ENCODE results near the gene AFF2.

Gene AFF2

DNA sequence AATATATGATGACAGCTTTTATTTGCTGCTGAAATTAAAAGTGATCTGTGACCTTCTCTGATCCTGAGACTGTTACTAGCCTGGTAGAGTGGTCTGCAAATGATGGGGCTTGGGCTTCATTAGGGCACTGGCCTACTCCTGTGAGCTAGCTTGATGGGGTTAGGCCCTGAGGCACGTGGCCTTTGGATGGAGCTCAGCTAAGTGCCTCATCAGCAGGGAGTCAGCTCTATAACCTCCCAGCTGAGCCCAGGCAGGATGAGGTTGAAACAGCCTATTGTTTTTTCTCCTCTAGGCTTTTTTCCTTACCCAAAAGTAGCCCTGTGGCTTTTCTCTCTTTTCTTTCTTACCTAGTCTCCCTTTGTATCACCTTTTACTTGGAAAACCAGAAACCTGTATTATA lies 92.2 kb downstream of the AFF2 start:
- no peak for DNase-seq

- DNase-seq: no peak
Observed at GRCh38 chrX:148593146-148593545, 92.7 kb downstream of the AFF2 start.

DNA sequence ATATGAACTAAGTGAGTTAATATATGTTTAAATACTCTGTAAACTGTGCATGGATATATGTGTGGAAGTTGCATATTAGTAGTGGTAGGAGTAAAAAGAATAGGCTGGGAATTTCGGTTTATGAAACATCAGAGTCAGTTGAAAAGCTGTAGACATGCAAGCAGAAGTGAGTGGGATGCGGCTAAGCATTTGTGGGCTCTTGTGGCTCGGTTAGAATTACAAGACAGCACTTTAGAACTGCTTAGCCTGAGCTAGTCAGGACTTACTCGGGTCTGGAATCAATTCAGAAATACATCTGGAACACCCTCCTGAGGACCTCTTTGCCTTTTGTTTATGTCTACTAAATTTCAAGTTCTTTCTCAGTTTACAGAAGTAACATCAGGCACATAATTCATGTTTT lies 93.6 kb downstream of the AFF2 start:
- no peak for DNase-seq

DNA sequence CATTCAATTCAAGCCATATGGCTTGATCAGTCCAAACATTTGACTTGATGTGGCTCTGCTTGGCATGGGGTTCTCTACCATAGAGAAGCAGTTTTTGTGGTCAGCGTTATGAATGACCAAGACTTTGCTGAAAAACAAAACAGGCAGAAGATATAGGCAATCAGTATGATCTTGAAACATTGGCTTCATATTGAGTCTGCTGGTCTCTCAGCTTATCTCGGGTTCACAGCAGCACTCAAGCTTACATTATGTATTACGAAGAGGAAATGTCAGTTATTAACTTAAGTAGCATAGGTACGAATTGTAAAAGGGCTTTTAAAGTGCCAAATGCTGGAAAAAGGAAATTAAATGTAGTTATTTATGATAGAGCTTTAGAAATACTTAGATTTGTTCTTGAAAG lies 99.0 kb downstream of the AFF2 start:
- DNase-seq: no peak

GRCh38 chrX:148600131-148600530 lies 99.7 kb downstream of the AFF2 start:
- no peak for DNase-seq

- no peak for DNase-seq
Observed at GRCh38 chrX:148600581-148600980, 100.2 kb downstream of the AFF2 start.

GRCh38 chrX:148601034-148601433 lies 100.6 kb downstream of the AFF2 start:
- no peak for DNase-seq

- DNase-seq: no peak
Observed at GRCh38 chrX:148609515-148610327, 109.3 kb downstream of the AFF2 start.

DNA sequence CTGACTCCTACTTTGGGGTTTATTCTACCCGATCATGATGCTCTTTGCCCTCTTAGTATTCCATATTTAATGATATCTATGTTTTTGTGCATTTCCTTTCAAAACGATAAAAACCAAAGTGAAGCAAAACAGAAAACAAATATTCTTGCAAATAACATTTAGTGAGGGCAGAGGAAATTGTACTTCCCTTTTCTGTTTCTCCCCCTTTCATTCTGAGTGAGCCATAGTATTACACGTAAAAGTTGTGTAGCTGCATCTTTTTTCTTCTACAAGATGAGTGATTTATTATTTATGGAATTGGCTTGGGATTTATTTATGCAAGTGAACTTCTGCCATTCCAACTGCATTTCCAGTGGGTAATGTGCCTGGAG lies 109.9 kb downstream of the AFF2 start:
- DNase-seq: no peak

DNA sequence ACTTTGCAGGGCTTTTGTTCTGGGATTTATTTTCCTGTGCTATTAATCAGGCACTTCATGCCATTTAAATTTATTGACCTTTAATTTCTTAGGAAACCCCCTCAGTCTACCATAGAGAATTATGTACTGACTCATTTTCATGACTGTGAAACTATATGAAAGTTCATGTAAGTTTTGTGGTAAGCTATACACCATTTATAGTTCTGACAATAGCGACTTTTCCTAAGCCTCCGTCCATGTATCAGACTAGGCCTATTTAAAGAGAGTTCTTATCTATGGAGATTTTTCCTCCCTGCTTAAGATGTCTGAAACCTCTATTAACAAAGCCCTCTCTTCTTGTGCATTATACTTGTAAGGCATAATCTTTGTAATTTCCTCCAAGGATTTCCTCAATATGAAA lies 111.6 kb downstream of the AFF2 start:
- DNase-seq: no peak

DNA sequence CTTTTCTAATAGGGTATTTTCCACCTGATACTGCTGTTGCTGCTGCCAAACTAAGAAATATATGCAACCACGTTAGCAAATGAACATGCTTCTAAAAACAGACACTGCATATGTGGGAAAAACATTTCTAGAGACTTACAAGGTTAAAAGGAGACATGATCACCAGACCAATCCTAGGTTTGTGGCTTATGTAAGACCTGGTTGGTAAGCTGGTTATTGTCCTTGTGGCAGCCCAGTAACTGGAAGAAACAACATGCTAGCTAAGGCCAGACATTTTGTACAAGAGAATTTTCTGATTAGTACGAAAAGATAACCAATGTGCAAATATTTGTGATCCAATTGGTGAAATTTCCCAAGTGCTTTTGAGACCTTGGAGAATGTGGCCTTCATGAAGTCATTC lies 112.0 kb downstream of the AFF2 start:
- DNase-seq: no peak

DNA sequence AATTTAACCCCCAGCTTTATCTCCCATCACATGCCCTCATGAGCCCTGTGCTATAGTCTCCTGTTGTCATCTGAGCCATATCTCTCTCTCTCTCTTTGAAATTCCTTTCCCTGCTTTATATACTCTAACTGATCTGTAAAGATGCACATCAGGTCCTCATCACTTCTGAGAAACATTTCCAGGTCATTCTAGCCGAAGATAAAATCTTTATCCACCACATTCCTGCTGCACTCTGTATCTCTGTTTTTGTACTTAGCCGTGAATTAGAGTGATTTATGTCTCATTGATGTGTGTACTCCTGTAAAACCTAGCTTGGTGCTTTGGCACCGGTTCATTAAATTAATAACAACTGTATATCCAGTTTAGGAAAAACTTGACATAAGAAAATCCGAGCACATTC lies 113.2 kb downstream of the AFF2 start:
- DNase-seq: no peak

- DNase-seq: no peak
Observed at GRCh38 chrX:148615491-148615890, 115.1 kb downstream of the AFF2 start.

DNA sequence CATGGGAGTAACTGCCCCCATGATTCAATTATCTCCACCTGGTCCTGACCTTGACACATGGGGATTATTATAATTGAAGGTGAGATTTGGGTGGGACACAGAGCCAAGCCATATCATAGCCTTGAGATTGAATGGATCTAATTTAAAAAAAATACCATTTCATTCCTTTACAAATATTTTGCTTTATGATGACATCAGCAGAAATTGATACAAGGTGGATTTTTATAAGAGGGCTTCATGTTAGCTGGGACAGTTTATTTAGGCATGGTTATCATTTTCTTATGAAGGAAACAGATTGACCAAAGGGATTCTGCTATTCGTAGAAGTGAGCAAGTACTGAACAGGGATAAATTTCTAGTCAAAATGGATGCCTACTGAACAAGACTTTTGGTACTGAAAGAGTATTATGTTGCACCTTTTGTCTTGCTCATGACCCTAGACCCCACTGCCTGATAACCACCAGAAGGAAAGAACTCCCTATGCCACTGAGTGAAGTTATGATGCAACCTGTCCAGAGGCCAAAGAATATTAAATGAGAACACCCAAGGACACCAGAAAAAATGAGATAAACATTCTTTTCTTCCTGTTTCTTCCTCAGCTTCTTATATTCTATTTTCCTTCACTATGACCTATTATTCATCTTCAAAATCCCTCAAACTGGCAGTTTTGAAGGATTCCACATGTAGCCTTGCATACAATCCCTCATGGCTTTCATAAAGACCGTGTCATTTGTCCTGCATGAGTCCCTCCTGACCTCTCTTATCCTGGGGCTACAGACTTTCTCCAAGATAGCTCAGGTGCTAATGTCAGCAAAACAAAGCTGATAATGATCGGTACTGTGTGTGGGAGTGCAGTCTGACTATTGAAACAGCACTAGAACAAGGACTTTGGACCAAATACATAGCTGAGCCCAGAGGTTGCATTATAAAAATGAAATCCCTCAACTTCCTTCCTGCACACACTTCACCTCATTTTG lies 118.3 kb downstream of the AFF2 start:
- no peak for DNase-seq

GRCh38 chrX:148620023-148620422 lies 119.6 kb downstream of the AFF2 start:
- no peak for DNase-seq

DNA sequence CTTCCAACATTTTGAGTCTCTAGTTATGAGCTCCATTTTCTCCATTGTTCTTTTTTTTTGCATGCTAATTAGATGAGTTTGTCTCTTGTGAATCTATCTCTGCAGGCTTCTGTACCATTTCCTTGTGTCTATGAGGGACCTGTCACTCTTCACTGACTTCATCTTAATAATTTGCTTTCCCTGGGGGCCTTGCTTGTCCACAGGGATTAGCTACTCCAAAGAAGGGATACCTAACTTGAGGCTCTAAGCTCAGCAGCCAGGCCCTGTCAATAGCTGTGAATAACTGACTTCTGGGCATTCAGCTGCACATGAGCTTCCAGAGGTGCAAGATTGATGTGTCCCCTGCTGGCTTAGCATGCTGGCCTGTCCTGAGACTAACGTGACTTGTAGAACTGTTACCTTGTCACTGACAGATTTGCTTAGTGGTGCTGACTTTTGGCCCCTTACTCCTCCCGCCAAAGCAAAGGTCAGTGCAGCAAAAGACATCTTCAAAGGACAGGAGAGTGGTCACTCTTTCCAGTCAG lies 124.6 kb downstream of the AFF2 start:
- DNase-seq: no peak

- no peak for DNase-seq
Observed at GRCh38 chrX:148628621-148629020, 128.2 kb downstream of the AFF2 start.

DNA sequence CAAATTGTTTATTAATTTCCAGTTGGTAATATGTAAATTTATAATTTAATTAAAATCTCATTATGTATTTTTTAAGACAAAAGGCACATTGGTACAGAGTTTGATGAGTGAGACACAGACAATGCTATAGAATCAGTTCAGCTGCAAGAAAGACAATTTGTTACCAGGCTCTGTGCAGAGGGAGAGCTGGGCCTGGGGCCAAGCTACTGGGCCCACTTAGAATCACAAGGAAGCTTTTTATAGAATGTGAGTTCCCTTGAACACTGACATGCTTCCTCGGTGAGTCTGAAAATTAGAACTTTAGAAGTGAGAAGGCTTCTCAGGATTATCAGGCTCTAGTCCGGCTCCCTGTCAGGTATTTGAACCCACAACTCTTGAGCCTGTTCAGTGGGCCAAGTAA lies 129.0 kb downstream of the AFF2 start:
- DNase-seq: no peak

DNA sequence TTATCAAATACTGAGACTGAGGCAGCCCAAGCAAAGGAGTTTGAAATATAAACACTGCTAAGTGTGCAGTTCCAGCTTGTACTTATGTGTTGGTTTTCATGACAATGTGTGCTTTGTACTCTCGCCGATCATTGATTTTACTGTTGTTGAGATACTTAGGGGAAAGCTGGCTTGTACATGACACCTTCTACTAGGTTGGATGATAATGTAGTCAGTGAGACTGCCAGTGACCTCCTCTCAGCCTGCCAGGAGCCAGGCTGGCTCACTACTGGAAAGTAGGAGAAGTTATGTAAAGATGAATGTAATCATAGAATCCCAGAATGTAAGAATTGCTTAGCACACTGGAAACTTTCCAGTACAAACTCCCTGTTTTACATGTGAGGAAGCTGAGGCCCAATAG lies 132.0 kb downstream of the AFF2 start:
- no peak for DNase-seq

DNA sequence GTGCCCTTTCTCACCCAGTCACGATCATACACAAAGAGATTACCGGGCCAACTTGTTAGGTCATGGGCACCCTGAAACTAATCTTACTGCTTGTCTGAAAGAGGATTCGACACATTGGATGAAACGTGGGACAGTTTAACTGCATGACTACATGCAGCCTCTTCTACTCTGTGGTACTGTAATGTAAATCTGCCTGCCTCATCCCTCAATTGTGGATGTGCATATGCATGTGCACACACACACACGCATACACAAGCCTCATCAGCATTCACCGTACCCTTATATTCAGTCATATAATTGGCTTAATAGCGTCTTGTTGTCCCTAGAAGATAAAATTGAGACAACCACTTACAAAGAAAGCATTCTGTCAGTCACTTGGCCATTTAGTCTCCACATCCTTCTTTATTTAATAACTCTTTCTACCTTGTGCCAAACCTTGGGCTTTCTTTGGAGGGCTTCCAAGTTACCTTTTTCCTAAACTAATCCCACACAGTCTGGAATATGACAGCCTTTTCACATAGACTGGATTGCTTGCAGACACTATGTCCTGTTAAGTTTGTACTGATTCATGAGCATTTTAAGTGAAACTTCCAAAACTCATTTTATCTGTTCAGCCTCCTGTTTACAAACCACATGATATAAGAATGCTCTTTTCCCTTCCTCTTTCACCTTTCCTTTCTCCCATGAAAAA lies 132.9 kb downstream of the AFF2 start:
- no peak for DNase-seq

GRCh38 chrX:148634591-148634990 lies 134.2 kb downstream of the AFF2 start:
- no peak for DNase-seq

DNA sequence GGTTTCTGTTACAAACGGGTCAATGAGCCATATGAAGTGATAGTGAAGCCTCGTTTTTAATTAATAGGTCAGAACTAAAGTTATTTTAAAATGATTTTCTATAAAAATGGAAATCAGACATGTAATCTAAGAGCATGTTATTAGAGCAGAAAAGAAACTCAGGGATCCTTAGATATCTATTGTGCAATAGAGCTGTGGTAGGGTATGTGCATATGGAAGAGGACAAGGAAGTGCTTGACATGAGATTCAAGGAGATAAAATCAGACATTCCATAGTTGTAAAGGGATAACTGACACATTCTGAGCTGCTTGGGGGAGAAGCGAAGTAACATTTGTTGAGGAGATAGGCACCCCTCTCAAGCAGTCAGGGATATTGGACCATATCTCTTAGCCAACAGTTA lies 143.0 kb downstream of the AFF2 start:
- no peak for DNase-seq

DNA sequence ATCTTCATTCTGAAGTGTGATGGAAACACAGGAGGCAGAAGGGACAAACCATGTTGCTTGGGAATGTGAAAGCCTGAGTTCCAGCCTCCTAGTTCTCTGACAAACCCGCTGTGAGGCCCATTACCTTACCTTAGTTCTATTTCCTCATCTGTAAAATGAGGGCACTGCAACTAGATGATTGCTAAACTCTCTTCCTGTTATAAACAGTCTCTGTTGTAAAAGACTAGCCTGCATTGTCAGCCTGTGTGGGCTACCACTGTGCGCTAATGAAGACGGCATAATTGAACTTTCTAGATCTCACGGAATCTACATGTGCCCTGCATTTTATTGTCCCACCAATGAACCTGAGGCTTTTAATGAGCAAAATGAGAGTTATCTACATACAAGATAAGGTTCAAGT lies 147.2 kb downstream of the AFF2 start:
- DNase-seq: no peak

All from NCI-H2171 treated with DMSO at 0.1 percent for 48 hours (cell line).